ENCODE results near the gene PTPRN2. TPM values are rescaled to one million over a fixed set of nuclear protein-coding genes. Genes with fewer than 3 reads are reported as not detected.

Gene PTPRN2
- total RNA-seq, 1 donor from 2014 or later: 11.4 TPM

DNA sequence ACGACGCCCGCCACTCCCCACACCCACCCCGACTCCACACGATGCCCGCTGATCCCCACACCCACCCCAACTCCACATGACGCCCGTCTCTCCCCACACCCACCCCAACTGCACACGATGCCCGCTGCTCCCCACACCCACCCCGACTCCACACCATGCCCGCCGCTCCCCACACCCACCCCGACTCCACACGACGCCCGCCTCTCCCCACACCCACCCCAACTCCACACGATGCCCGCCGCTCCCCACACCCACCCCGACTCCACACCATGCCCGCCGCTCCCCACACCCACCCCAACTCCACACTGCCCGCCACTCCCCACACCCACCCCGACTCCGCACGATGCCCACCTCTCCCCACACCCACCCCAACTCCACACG lies 933.8 kb downstream of the PTPRN2 start:
- no peak overlapping the region for H3K4me3 Mint-ChIP-seq (ENCODE audit: low read depth)
- no peak for DNase-seq (ENCODE audit: low spot score, unreplicated experiment)
- H3K9me3 Mint-ChIP-seq (ENCODE audit: low read depth): no peaks in the 10 kb centered on the region
- TF ChIP-seq, protein P1, sequence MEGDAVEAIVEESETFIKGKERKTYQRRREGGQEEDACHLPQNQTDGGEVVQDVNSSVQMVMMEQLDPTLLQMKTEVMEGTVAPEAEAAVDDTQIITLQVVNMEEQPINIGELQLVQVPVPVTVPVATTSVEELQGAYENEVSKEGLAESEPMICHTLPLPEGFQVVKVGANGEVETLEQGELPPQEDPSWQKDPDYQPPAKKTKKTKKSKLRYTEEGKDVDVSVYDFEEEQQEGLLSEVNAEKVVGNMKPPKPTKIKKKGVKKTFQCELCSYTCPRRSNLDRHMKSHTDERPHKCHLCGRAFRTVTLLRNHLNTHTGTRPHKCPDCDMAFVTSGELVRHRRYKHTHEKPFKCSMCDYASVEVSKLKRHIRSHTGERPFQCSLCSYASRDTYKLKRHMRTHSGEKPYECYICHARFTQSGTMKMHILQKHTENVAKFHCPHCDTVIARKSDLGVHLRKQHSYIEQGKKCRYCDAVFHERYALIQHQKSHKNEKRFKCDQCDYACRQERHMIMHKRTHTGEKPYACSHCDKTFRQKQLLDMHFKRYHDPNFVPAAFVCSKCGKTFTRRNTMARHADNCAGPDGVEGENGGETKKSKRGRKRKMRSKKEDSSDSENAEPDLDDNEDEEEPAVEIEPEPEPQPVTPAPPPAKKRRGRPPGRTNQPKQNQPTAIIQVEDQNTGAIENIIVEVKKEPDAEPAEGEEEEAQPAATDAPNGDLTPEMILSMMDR (IDR thresholded peaks at IDR 0.05; ENCODE audit: unreplicated experiment): no peak
- no peaks in the 10 kb centered on the region for H3K36me3 Mint-ChIP-seq (ENCODE audit: insufficient read depth)
- H3K27ac Mint-ChIP-seq: no peak overlapping the region
- no peaks in the 10 kb centered on the region for H3K4me1 Mint-ChIP-seq (ENCODE audit: low read depth)
- peaks cover 15% of the 10 kb centered on the region for H3K27me3 Mint-ChIP-seq

DNA sequence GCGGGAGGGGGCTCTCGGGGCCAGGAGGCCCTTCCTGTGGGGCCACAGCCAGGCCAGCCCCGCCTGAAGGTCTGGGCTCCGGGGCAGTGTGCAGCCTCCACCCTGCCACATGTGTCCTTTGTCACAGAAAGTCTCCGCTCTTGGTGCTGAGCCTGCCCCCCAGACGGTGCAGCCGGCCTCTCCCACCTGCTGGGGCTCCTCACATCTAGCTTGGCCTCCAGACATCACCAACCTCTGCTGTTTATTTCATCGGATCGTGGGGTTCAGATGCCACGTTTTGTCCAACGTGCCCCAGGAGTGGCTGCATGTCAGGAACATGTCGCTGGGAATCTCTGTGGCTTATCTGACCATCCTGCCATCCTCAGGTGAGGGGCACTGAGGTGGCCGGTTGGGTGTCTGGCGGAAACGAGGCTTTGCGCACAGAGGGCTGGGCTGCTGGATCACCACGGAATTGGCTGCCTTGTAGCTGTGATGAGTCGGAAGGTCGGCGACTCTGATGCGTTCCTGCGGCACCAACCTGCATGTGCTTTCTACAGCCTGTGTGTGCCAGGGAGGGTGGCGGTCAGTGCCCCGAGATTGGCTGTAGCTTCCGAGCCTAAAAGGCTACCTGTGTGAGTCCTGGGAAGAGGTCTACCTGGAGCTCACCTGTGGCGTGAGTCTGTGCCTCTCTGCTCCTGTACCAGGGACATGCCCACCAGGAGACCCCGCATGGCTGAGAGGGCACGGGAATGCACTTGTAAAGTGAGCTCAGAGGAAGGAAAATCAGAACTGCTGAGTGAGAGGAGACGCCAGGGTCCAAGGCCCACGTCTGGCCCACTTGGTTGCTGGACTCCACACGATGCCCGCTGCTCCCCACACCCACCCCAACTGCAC lies 934.4 kb downstream of the PTPRN2 start:
- Mint-ChIP-seq H3K36me3 (ENCODE audit: insufficient read depth) (no peaks in the 10 kb centered on the region), H3K27me3 (peaks cover 12% of the 10 kb centered on the region), H3K4me1 (ENCODE audit: low read depth) (no peaks in the 10 kb centered on the region), H3K9me3 (ENCODE audit: low read depth) (no peaks in the 10 kb centered on the region), H3K4me3 (ENCODE audit: low read depth) (no peak overlapping the region), H3K27ac (no peak overlapping the region)
- TF ChIP-seq, protein P1 (IDR thresholded peaks at IDR 0.05; ENCODE audit: unreplicated experiment): no peak
- DNase-seq (ENCODE audit: low spot score, unreplicated experiment): no peak

DNA sequence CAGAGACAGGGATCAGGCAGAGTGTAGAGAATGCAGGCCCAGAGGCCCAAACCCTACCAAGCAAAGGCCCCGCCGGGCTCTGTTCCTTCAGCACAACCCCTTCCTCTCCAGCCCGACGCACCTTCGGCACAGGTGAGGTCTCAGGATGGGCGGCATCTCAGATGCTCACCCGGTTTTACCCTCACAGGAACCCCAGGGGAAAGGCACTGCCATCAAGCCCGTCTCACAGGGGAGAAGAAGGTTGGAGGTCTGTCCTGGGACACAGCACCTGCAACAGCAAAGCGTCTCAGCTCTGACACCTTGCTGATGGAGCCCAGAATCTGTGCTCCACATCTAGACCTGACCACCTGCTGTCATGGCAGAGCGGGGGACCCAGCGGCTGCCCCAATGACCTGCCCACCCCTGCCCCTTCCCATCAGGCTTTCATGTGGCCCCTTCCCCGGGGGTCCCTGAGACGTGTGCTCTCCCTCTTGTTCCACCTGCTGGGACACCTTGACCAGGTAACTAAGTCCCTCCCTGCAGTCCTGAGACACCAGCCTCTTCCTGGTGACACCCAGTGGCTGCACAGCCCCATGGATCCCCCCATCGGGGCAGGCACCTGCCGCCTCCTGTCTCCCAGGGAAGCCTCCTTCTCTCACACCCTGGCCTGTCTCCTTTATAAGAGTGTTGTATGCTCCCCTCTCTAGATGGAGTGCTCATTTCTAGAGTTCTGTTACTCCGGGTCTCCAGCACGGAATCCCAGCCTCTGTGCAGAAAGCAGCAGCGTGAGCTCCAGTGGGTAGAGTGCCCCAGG lies 935.3 kb downstream of the PTPRN2 start:
- no peaks in the 10 kb centered on the region for H3K4me1 Mint-ChIP-seq (ENCODE audit: low read depth)
- no peaks in the 10 kb centered on the region for H3K9me3 Mint-ChIP-seq (ENCODE audit: low read depth)
- no peak overlapping the region for H3K27ac Mint-ChIP-seq

DNA sequence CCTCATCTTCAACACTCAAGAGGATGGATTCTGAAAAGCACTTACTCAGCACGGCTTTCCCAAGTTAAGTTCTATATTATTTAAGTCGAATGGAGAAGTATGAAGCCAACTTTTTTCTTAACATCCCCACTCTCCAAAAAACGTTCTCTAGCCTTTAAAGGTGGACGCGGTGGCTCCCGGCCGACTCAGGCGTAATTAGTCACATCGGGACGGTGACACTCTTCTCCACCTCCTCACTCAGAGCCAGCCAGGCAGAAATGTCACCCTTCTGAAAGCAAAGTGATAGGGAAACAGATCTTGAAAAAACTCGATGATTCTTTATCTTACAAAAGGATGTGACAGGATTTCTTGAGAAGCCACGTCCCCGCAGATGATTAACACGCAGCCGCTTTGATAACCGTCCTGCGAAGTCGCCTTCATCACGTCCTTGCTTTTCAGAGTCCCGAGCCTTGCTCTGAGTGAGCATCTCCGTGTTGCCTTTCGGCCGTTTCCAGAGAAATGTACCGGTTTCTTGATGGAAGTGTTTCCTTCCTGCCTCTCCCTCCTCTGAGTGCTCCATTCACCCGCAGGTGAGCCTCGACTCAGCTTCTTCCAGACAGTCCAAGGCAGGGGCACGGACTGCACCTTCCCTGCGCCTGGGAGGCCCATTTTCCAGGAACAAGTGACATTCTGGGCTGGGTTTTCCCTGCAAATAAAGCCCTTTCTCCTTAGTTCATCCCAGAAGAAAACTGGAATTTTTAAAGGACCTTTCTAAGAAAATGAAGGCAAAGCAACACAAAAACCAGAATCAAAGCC lies 936.1 kb downstream of the PTPRN2 start:
- no peak for DNase-seq (ENCODE audit: low spot score, unreplicated experiment)
- no peak overlapping the region for H3K27ac Mint-ChIP-seq
- no peaks in the 10 kb centered on the region for H3K4me1 Mint-ChIP-seq (ENCODE audit: low read depth)
- no peak overlapping the region for H3K4me3 Mint-ChIP-seq (ENCODE audit: low read depth)
- H3K36me3 Mint-ChIP-seq (ENCODE audit: insufficient read depth): no peaks in the 10 kb centered on the region
- peaks cover 12% of the 10 kb centered on the region for H3K27me3 Mint-ChIP-seq
- H3K9me3 Mint-ChIP-seq (ENCODE audit: low read depth): no peaks in the 10 kb centered on the region
- TF ChIP-seq, protein P1 (IDR thresholded peaks at IDR 0.05; ENCODE audit: unreplicated experiment): no peak

More for the DNA sequence above, 935.3 kb downstream of the PTPRN2 start:
- Mint-ChIP-seq H3K36me3 (ENCODE audit: insufficient read depth) (no peaks in the 10 kb centered on the region), H3K4me3 (ENCODE audit: low read depth) (no peak overlapping the region), H3K27me3 (peaks cover 12% of the 10 kb centered on the region)
- TF ChIP-seq, protein P1 (IDR thresholded peaks at IDR 0.05; ENCODE audit: unreplicated experiment): no peak
- DNase-seq (ENCODE audit: low spot score, unreplicated experiment): no peak

DNA sequence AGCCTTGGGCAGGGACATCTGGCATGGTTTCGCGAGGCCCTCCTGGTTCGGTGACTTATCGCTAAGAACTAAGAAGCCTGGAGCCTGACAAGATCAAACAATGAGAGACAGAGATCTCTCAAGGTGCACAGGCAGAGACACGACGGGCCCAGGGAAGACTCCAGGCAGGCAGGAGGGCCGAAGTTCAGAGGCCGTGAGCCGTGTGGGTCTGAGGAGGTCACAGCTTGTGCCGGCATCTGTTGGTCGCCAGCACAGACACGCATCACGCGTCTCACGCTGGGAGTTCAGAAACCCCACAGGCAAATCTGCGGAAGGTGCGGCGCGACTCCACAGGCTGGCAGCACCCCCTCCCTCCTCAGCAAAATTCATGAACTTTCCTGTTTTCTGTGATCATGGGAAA lies 936.8 kb downstream of the PTPRN2 start:
- TF ChIP-seq, protein P1 (IDR thresholded peaks at IDR 0.05; ENCODE audit: unreplicated experiment): no peak
- no peaks in the 10 kb centered on the region for H3K9me3 Mint-ChIP-seq (ENCODE audit: low read depth)

More for the DNA sequence above, 936.8 kb downstream of the PTPRN2 start:
- Mint-ChIP-seq H3K27me3 (peaks cover 12% of the 10 kb centered on the region), H3K4me3 (ENCODE audit: low read depth) (no peak overlapping the region), H3K36me3 (ENCODE audit: insufficient read depth) (no peaks in the 10 kb centered on the region), H3K27ac (no peak overlapping the region), H3K4me1 (ENCODE audit: low read depth) (no peaks in the 10 kb centered on the region)
- DNase-seq (ENCODE audit: low spot score, unreplicated experiment): no peak
